ENCODE data around the gene ELK4. TPM values are rescaled to one million over a fixed set of nuclear protein-coding genes. Genes with fewer than 3 reads are reported as not detected.

ELK4 gene
- total RNA-seq, 1 donor from 2014 or later = 13.3 TPM

GRCh38 chr1:205627956-205628355, 3.9 kb downstream of the ELK4 start:
- no peak for DNase-seq

- DNase-seq = no peak
Observed at GRCh38 chr1:205626216-205626615, 5.6 kb downstream of the ELK4 start.

GRCh38 chr1:205623646-205624045, 8.2 kb downstream of the ELK4 start:
- no peak for DNase-seq

GRCh38 chr1:205620269-205620668, 11.5 kb downstream of the ELK4 start:
- no peak for DNase-seq

GRCh38 chr1:205619376-205619775, 12.4 kb downstream of the ELK4 start:
- no peak for DNase-seq

GRCh38 chr1:205616563-205617293, 15.1 kb downstream of the ELK4 start:
- DNase-seq = no peak

GRCh38 chr1:205615789-205616188, 16.0 kb downstream of the ELK4 start:
- no peak for DNase-seq

- no peak for DNase-seq
Observed at GRCh38 chr1:205613854-205614412, 17.9 kb downstream of the ELK4 start.

GRCh38 chr1:205612556-205612955, 19.3 kb downstream of the ELK4 start:
- DNase-seq = no peak

- DNase-seq = no peak
Observed at GRCh38 chr1:205612104-205612503, 19.7 kb downstream of the ELK4 start.

GRCh38 chr1:205610901-205611466, 20.8 kb downstream of the ELK4 start:
- no peak for DNase-seq

- DNase-seq = no peak
Observed at GRCh38 chr1:205610036-205610435, 21.8 kb downstream of the ELK4 start.

- DNase-seq = no peak
Observed at GRCh38 chr1:205604825-205605505, 26.8 kb downstream of the ELK4 start.

GRCh38 chr1:205604059-205604458, 27.8 kb downstream of the ELK4 start:
- no peak for DNase-seq

GRCh38 chr1:205601205-205601604, 30.6 kb downstream of the ELK4 start:
- DNase-seq = no peak

GRCh38 chr1:205600085-205600484, 31.7 kb downstream of the ELK4 start:
- no peak for DNase-seq

GRCh38 chr1:205599669-205600042, 32.2 kb downstream of the ELK4 start:
- DNase-seq = no peak

- DNase-seq = no peak
Observed at GRCh38 chr1:205598841-205599668, 32.8 kb downstream of the ELK4 start.

GRCh38 chr1:205597691-205598314, 34.0 kb downstream of the ELK4 start:
- DNase-seq = no peak

- DNase-seq = no peak
Observed at GRCh38 chr1:205596876-205597275, 34.9 kb downstream of the ELK4 start.

- DNase-seq = no peak
Observed at GRCh38 chr1:205595861-205596260, 36.0 kb downstream of the ELK4 start.

- no peak for DNase-seq
Observed at GRCh38 chr1:205595435-205595834, 36.4 kb downstream of the ELK4 start.
